K562 (cell line): Measurements from ENCODE around the gene TRIM47. TPM values are rescaled to one million over a fixed set of nuclear protein-coding genes. Genes with fewer than 3 reads are reported as not detected.

ENCODE experiments used
- CBFA2T3 ChIP-seq: fragments of 450-650 bp; IDR thresholded peaks from 2 replicates; pipeline ENCODE4 v1.6.1; 2017
- CREB1 ChIP-seq, 2 experiments: sonication (generic) in 1 of 2; formaldehyde crosslinking in 1 of 2; IDR thresholded peaks; 2 replicates each; pipeline versions ENCODE4 v1.6.1 to v1.8.0; 2012 to 2022; ENCODE audit warnings: inconsistent platforms in 1 of 2, mild to moderate bottlenecking in 1 of 2, missing genetic modification reagents in 1 of 2, moderate library complexity in 1 of 2
- HNRNPL ChIP-seq: fragments of 200-400 bp; formaldehyde crosslinking; IDR thresholded peaks from 2 replicates; pipeline ENCODE4 v1.6.1; 2017; ENCODE audit warnings: low read depth, mild to moderate bottlenecking, low read length
- KDM1A ChIP-seq, 2 experiments: fragments of 450-650 bp; IDR thresholded peaks; 2 replicates each; pipeline ENCODE4 v1.6.1; 2016; ENCODE audit warnings: mild to moderate bottlenecking in 2 of 2
- STAG1 ChIP-seq: sonication (generic); formaldehyde crosslinking; IDR thresholded peaks from 2 replicates; pipeline ENCODE4 v1.5.0; 2020; ENCODE audit warnings: missing genetic modification reagents, borderline replicate concordance
- ZBED1 ChIP-seq: IDR thresholded peaks from 2 replicates; pipeline ENCODE4 v1.6.1; 2014
- ZFX ChIP-seq: sonication (generic); formaldehyde crosslinking; IDR thresholded peaks from 2 replicates; pipeline ENCODE4 v1.8.0; 2022; ENCODE audit warnings: mild to moderate bottlenecking, missing genetic modification reagents, moderate library complexity
- polyA plus RNA-seq, 8 experiments: library from polyadenylated mRNA; depleted of rRNA in 4 of 8; stranded (reverse) in 5 of 8; unstranded in 3 of 8; fragments of >200 nt; fragmentation: Nextera tagmentation in 2 of 8; fragmentation: Illumina TruSeq in 1 of 8; extraction: Ambion mirVana in 2 of 8; extraction: Trizol in 1 of 8; gene quantifications; 2 replicates each; pipeline versions ENCODE4 v1.2.1 to v1.2.3, GENCODE V29; 2011 to 2014; ENCODE audit warnings: inconsistent platforms in 1 of 8, missing spikeins in 1 of 8
- total RNA-seq, 7 experiments: library from RNA; depleted of rRNA in 6 of 7; stranded (reverse); fragments of >200 nt in 6 of 7; fragmentation: Illumina TruSeq in 2 of 7; extraction: Trizol in 2 of 7; gene quantifications; 2 replicates each; pipeline versions ENCODE4 v1.2.1 to v1.2.3, GENCODE V29; 2011 to 2021; ENCODE audit warnings: low replicate concordance in 1 of 7
- TF ChIP-seq, protein P1 (sequence below), 2 experiments: fragments of 450-650 bp in 1 of 2; sonication (generic) in 1 of 2; formaldehyde crosslinking in 1 of 2; IDR thresholded peaks; 2 replicates each; pipeline versions ENCODE4 v1.7.1 to v1.9.0; 2016 to 2022; ENCODE audit warnings: inconsistent platforms in 1 of 2, mild to moderate bottlenecking in 1 of 2, missing genetic modification reagents in 1 of 2
- TF ChIP-seq, protein P2 (sequence below), 3 experiments: fragments of 200-800 bp in 1 of 3; sonication (Bioruptor generic) in 1 of 3; sonication (generic) in 1 of 3; formaldehyde crosslinking in 1 of 3; IDR thresholded peaks; 2 replicates each; pipeline versions ENCODE4 v1.6.1 to v1.8.0; 2016 to 2022; ENCODE audit warnings: mild to moderate bottlenecking in 2 of 3, missing compliant biosample characterization in 2 of 3, missing genetic modification characterization in 2 of 3, missing genetic modification reagents in 1 of 3
- TF ChIP-seq, protein P3 (sequence below): sonication (generic); formaldehyde crosslinking; IDR thresholded peaks from 2 replicates; pipeline ENCODE4 v1.8.0; 2023; ENCODE audit warnings: mild to moderate bottlenecking, missing genetic modification reagents

The TRIM47 gene
- total and polyA plus RNA-seq, 9 of the 15 experiments (the other 6 are each of a cell fraction or from before 2014, with no cell fraction given), result 0.56 to 6.1 (median 3.2) TPM

DNA sequence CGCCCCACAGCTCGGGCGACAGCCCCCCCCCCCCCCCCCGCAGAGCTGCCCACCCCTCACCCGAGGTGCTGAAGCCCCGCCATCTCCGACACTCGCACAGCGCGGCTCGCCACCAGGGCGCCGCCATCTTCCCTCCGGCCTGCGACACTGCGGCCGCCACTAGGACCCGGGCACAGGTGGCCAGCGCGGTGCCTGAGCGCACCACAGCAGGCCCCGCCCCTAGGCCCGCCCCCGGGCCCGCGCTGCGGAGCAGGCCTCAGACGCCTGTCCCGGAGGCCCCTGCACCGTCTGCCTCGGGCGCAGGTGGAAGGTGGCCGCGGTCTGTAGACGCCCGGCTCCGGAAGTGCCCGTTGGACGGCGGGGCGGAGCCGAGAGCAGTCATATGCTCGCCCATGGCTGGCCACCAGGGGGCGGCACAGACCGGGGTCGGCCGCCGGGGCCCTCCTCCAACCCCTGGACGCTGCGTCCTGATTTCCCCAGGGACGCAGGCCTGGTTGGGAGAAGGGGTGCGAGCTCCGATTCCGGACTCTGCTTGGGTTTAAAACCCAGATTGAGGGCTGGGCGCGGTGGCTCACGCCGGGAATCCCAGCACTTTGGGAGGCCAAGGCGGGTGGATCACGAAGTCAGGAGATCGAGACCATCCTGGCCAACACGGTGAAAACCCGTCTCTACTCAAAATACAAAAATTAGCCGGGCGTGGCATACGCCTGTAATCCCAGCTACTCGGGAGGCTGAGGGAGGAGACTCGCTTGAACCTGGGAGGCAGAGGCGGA lies 26.6 kb upstream of the TRIM47 start, which contains the start of gene MRPL38 (continued):
- TF ChIP-seq KDM1A (IDR thresholded peaks at IDR 0.05) (peak; percentile 78 to 81), CBFA2T3 (peak; percentile 25; the same call in 1 of the 2 replicates), ZFX (CRISPR knock-in tag) (peak; percentile 97), STAG1 (CRISPR knock-in tag) (peak; percentile 94), ZBED1 (0 out of 2 replicates have a peak, but pooled peaks have one; percentile 47), HNRNPL (peak; percentile 64; the same call in 1 of the 2 replicates), CREB1 (IDR thresholded peaks at IDR 0.05) (peak; percentile 54; the same call in 1 of the 2 replicates), CREB1 (CRISPR knock-in tag; IDR thresholded peaks at IDR 0.05) (peak; percentile 77)
- TF ChIP-seq, protein P1, sequence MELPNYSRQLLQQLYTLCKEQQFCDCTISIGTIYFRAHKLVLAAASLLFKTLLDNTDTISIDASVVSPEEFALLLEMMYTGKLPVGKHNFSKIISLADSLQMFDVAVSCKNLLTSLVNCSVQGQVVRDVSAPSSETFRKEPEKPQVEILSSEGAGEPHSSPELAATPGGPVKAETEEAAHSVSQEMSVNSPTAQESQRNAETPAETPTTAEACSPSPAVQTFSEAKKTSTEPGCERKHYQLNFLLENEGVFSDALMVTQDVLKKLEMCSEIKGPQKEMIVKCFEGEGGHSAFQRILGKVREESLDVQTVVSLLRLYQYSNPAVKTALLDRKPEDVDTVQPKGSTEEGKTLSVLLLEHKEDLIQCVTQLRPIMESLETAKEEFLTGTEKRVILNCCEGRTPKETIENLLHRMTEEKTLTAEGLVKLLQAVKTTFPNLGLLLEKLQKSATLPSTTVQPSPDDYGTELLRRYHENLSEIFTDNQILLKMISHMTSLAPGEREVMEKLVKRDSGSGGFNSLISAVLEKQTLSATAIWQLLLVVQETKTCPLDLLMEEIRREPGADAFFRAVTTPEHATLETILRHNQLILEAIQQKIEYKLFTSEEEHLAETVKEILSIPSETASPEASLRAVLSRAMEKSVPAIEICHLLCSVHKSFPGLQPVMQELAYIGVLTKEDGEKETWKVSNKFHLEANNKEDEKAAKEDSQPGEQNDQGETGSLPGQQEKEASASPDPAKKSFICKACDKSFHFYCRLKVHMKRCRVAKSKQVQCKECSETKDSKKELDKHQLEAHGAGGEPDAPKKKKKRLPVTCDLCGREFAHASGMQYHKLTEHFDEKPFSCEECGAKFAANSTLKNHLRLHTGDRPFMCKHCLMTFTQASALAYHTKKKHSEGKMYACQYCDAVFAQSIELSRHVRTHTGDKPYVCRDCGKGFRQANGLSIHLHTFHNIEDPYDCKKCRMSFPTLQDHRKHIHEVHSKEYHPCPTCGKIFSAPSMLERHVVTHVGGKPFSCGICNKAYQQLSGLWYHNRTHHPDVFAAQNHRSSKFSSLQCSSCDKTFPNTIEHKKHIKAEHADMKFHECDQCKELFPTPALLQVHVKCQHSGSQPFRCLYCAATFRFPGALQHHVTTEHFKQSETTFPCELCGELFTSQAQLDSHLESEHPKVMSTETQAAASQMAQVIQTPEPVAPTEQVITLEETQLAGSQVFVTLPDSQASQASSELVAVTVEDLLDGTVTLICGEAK (IDR thresholded peaks at IDR 0.05), result peak; percentile 50; the same call in 1 of the 2 replicates
- TF ChIP-seq, protein P1 (CRISPR knock-in tag; IDR thresholded peaks at IDR 0.05), result no peak
- TF ChIP-seq, protein P2, sequence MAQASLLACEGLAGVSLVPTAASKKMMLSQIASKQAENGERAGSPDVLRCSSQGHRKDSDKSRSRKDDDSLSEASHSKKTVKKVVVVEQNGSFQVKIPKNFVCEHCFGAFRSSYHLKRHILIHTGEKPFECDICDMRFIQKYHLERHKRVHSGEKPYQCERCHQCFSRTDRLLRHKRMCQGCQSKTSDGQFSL (CRISPR knock-in tag; IDR thresholded peaks at IDR 0.05), result no peak
- TF ChIP-seq, protein P2 (tag; IDR thresholded peaks at IDR 0.05), result peak in 1 of 2 experiments; percentile 47; a peak in 1 of 4 replicates
- TF ChIP-seq, protein P3, sequence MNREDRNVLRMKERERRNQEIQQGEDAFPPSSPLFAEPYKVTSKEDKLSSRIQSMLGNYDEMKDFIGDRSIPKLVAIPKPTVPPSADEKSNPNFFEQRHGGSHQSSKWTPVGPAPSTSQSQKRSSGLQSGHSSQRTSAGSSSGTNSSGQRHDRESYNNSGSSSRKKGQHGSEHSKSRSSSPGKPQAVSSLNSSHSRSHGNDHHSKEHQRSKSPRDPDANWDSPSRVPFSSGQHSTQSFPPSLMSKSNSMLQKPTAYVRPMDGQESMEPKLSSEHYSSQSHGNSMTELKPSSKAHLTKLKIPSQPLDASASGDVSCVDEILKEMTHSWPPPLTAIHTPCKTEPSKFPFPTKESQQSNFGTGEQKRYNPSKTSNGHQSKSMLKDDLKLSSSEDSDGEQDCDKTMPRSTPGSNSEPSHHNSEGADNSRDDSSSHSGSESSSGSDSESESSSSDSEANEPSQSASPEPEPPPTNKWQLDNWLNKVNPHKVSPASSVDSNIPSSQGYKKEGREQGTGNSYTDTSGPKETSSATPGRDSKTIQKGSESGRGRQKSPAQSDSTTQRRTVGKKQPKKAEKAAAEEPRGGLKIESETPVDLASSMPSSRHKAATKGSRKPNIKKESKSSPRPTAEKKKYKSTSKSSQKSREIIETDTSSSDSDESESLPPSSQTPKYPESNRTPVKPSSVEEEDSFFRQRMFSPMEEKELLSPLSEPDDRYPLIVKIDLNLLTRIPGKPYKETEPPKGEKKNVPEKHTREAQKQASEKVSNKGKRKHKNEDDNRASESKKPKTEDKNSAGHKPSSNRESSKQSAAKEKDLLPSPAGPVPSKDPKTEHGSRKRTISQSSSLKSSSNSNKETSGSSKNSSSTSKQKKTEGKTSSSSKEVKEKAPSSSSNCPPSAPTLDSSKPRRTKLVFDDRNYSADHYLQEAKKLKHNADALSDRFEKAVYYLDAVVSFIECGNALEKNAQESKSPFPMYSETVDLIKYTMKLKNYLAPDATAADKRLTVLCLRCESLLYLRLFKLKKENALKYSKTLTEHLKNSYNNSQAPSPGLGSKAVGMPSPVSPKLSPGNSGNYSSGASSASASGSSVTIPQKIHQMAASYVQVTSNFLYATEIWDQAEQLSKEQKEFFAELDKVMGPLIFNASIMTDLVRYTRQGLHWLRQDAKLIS (CRISPR knock-in tag), result peak; percentile 98
